Islet of Langerhans (tissue), 1 donor: ENCODE data around the gene EPHA2.

ENCODE experiments used
- FAIRE-seq: peaks from one replicate; lab custom pipeline; 2011; peaks lifted over from hg19 to GRCh38; lab: Jason Lieb, UNC

EPHA2 gene

DNA sequence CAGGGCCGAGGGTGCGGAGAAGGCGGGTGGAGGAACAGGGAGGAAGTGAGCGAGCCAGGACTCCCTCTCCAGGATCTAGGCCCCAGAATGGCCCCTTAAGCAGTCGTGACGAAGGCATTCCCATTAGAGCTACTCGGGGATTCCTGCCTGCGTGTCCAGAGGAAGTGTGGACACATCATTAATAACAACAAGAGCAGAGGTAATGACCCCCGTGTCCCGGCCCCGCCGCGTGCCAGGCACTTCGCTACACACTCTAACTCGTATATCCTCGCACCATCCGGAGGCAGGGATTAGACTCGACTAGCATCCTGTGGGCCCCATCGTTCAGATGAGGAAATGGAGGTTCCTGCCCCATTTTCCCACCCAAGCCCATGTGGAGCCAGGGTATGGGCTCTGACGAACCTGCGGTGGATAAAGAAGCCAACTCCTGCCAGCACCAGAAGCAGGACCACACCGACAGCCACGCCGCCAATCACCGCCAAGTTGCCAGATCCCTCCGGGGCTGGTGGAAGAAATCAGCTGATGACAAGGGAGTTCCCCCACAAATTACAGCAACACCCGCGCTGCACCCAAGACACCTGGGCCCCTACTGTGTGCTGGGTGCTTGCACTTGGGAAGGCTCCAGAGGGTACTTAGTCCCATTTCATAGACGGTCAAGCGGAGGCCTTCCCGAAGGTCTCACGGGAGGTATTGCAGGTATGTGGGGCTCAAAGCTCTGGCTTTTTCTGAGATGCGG, 21.6 kb downstream of the EPHA2 start:
- no peak for FAIRE-seq

DNA sequence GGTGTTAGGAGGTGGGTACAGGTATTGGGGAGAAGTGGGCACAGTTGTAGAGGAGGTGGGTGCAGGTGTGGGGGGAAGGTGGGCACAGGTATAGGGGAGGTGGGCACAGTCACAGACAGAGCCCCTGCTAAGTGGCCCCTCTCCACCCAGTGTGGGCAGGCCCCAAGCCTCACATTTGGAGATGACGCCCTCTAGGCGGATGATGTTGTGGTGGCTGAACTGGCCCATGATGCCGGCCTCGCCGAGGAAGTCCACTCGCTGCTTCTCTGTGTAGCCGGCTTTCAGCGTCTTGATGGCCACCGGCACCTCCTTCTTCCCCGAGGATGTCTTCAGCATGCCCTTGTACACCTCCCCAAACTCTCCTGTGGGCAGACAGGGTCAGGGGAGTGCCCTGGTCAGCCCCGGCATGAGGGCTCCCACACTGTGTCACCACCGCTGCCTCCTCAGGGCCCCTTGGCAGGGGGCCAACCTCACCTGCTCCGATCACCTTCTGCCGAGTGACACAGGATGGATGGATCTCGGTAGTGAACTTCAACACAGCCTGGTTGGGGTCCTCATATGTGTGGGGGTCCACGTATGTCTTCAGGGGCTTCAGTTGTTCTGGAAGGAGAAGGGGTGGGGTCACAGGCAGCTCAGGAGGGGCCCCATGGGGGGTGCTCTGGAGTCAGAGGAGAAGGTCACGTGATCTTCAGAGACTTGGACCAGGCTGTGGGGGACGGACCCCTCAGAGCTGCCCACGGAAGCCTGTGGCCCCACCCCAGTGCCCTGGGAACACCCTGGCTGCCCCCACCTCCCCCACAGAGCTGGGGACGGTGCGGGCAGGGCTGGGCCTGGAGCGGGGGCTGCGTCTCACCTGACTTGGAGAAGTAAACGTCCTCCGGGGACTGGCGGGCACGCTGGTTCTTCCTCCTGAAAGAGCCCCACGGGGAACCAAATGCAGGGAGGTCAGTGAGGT, 22.6 kb downstream of the EPHA2 start:
- no peak for FAIRE-seq

DNA sequence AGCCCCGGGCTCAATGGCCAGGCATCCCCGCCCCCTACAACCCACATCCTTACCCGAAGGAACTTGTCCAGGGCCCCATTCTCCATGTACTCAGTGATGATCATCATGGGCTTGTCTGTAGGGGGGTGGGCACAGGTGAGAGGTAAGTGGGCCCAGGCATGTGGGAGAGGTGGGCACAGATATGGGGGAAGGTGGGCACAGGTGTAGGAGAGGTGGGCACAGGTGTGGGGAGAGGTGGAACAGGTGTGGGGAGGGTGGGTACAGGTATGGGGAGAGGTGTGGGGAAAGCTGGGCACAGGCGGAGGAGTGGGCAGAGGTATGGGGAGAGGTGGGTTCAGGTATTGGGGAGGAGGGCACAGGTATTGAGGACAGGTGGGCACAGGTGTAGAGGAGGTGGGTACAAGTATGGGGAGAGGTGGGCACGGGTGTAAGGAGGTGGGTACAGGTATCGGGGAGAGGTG, 23.5 kb downstream of the EPHA2 start:
- no peak for FAIRE-seq

DNA sequence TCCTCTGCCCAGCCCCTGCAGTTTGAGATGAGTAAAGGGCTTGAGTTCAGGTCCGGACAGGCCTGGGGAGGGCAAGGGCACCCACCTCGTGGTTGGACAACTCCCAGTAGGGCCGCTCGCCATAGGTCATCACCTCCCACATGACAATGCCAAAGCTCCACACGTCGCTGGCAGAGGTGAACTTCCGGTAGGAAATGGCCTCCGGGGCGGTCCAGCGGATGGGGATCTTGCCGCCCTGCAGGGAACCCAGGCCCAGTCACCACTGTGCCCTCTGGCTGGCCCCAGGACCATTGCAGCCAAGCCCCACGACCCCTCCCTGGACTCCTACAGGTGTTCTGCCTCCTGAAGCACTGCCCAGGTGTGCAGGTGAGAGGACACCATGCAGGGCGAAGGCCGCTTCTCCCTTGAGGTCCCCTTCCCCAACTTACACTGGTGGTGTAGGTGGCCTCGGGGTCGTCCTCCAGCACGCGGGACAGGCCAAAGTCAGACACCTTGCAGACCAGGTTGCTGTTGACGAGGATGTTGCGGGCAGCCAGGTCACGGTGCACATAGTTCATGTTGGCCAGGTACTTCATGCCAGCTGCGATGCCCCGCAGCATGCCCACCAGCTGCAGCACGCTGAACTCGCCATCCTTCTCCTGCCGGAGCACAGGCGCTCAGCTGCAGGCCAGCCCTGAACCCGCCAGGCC, 24.1 kb downstream of the EPHA2 start:
- no peak for FAIRE-seq

DNA sequence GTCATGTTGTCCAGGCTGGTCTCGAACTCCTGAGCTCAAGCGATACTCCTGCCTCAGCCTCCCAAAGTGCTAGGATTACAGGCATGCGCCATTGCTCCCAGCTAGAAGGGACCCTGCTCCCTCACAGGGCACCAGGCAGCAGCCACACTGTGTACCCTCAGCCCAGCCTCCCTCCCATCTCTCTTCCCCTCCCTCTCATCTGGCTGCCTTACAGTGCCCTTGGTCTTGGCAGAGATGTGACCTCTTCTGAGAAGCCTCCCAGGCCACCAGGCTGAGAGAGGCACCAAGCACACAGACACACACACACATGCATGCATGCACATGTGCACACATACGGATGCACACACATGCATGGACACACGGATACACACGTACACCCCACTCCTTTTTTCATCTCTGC, 25.0 kb downstream of the EPHA2 start:
- FAIRE-seq: no peak

DNA sequence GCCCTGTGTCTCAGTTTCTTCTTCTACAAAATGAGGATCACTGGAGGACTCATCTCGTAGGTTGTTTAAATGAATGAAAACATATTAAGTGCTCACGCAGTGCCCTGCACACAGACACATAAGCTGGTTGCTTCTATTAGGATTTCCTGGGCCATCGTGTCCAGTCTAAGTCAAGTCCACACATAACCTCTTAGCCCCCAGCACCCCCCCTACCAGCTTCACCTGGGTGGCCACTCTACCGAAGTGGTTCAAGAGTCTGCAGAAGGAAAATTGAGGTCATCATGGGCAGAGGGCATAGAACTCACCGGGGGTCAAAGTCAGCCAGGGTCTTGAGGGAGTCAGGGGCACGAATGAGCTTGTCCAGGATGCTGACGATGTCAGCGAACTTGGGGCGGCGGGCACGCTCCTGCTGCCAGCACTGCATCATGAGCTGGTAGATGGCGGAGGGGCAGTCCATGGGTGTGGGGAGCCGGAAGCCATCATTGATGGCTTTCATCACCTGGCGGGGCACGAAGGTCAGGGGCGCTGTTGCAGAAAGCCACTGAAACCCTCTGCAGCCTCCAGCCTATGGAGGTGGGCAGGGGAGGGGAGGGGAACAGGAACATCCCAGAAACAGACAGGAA, 25.8 kb downstream of the EPHA2 start:
- no peak for FAIRE-seq

GRCh38 chr1:16129316-16129715, 26.6 kb downstream of the EPHA2 start:
- no peak for FAIRE-seq

GRCh38 chr1:16128338-16128741, 27.5 kb downstream of the EPHA2 start:
- FAIRE-seq: no peak

- FAIRE-seq: no peak
These were observed 28.1 kb downstream of the EPHA2 start for GRCh38 chr1:16127676-16128337.

GRCh38 chr1:16126743-16127515, 28.9 kb downstream of the EPHA2 start:
- no peak for FAIRE-seq

DNA sequence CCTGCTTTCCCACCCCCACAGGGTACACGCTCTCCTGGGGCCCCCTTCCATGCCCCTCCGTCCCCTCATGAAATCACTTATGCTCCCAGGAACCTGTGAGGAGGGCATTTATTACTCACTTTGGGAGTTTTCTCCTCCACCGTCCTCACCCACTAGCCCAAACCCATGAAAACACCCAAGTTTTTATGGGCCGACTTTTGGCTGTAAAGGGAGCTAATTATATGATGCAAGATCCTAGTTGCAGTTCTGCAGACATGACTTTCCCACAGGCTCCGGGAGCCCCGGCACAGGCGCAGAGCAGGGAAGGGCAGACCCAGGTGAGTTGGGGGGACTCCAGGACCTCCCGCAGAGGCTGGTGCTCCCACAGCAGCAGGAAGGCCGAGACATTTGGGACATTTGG, 29.7 kb downstream of the EPHA2 start:
- no peak for FAIRE-seq

DNA sequence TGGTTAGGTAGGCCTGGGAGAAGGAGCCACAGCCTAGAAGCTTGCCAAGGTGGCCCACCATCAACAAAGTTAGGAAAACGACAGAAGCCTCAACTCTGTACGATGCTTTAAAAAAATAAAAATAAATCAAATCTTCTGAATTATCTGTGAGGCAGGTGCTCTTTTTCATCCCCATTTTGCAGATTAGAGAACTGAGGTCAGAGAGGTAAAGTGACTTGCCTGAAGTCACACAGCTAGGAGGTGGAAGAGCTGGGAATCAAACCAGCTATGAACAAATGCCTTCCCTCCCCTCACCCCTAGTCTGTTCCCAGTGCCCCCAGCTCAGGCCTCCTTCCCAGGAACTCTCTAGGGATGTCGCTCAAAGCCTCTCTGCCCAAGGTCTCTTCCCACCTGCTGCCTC, 30.4 kb downstream of the EPHA2 start:
- FAIRE-seq: no peak

DNA sequence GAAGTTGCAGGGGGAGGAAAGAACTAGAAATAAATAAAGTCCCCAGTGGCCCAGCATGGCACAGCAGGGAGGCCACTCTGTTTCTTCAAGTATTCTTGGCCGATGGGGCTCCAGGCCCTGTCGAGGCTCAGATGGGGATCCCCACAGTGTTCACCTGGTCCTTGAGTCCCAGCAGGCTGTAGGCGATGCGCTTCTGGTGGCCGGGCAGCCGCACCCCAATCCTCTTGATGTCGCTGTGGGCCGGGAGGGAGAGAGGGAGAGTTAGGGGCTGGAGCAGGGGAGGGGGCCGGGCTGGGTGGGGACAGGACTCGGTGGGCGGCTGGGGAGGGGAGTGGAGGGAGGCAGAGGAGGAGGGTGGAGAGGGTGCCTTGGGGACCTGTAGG, 30.8 kb downstream of the EPHA2 start:
- no peak for FAIRE-seq

- no peak for FAIRE-seq
These were observed 31.3 kb downstream of the EPHA2 start for GRCh38 chr1:16124377-16125087.

- no peak for FAIRE-seq
These were observed 33.0 kb downstream of the EPHA2 start for GRCh38 chr1:16122916-16123315.

DNA sequence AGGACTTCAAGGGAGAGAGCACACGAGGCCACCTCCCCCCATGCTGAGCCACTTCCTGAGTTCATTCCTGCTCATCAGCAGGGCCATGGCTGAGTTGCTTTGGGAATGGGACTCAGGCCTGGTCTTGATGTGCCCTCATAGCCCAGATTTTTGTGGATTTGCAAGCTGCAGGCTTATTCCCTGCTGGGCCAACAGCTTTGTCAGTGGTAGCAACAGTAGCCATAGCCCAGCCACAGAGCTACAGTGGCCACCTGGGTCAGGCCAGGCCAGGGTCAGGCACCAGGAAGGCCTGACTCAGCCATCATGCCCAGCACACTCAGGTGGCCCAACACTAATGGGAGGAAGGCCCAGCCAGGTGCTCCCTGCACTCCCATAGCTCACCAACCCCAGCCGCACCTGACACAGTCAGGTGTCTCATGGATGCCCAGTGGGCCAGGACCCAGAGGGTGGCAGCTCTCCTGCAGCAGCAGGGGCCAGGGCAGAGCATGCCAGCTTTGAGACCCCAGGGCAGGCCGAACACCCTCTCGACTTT, 33.5 kb downstream of the EPHA2 start:
- FAIRE-seq: no peak

GRCh38 chr1:16120940-16121410, 34.9 kb downstream of the EPHA2 start:
- FAIRE-seq: no peak

GRCh38 chr1:16120407-16120806, 35.5 kb downstream of the EPHA2 start:
- no peak for FAIRE-seq

- no peak for FAIRE-seq
These were observed 35.9 kb downstream of the EPHA2 start for GRCh38 chr1:16119926-16120325.

GRCh38 chr1:16119504-16119903, 36.4 kb downstream of the EPHA2 start:
- no peak for FAIRE-seq
